Natural killer cell (primary cell): ENCODE data around the gene HHEX. TPM values are rescaled to one million over a fixed set of nuclear protein-coding genes. Genes with fewer than 3 reads are reported as not detected.
A peak's percentile ranks its signal among the peaks of the same experiment; 100 is the strongest.
"Not testable (repeated sequence)": the region's sequence is repeated elsewhere in the genome, so short reads cannot be mapped to it uniquely, and the experiment has no call there.

ENCODE experiments used
- ATAC-seq, 3 donors: fragments of 150-1000 bp in 2 of 3; fragments of 200-7000 bp in 1 of 3; cut with Tn5 transposase; 1 replicate in 1 of 3; 2 replicates in 2 of 3; pipeline ENCODE4 v1.10.0; 2021; ENCODE audit warnings: mild to moderate bottlenecking in 2 of 3, moderate library complexity in 2 of 3
- DNase-seq, 2 donors: peaks; one replicate each; pipeline versions ENCODE4 v3.0.0 to v3.0.0-alpha.2; 2013 to 2021; ENCODE audit warnings: mixed read lengths in 1 of 2
- H3K27ac ChIP-seq: one replicate; pipeline ENCODE4 v1.5.1; 2013; ENCODE audit warnings: mild to moderate bottlenecking, low read length
- H3K27me3 ChIP-seq: one replicate; pipeline ENCODE4 v1.6.1; 2013; ENCODE audit warnings: low read length; ENCODE audit not compliant: control insufficient read depth, insufficient read depth
- H3K36me3 ChIP-seq: one replicate; pipeline ENCODE4 v1.6.1; 2013; ENCODE audit warnings: low read length; ENCODE audit not compliant: control insufficient read depth, insufficient read depth
- H3K4me1 ChIP-seq: one replicate; pipeline ENCODE4 v1.6.1; 2013; ENCODE audit warnings: low read length; ENCODE audit not compliant: control insufficient read depth, insufficient read depth
- H3K4me3 ChIP-seq: one replicate; pipeline ENCODE4 v1.5.1; 2013; ENCODE audit warnings: low read length
- H3K9me3 ChIP-seq: one replicate; pipeline ENCODE4 v1.6.1; 2013; ENCODE audit warnings: low read length; ENCODE audit not compliant: control insufficient read depth, insufficient read depth
- H3K27ac Mint-ChIP-seq, 2 donors: one replicate each; pipeline ENCODE4 v1.8.0; 2022; ENCODE audit warnings: mild to moderate bottlenecking in 2 of 2, mixed read lengths in 2 of 2, moderate library complexity in 1 of 2
- H3K27me3 Mint-ChIP-seq, 2 donors: one replicate each; pipeline ENCODE4 v1.8.0; 2022; ENCODE audit warnings: low read depth in 2 of 2, mixed read lengths in 2 of 2
- H3K36me3 Mint-ChIP-seq: one replicate; pipeline ENCODE4 v1.8.0; 2022; ENCODE audit warnings: mixed read lengths
- H3K4me1 Mint-ChIP-seq, 2 donors: one replicate each; pipeline ENCODE4 v1.8.0; 2022; ENCODE audit warnings: mixed read lengths in 2 of 2
- H3K4me3 Mint-ChIP-seq: one replicate; pipeline ENCODE4 v1.8.0; 2022; ENCODE audit warnings: mild to moderate bottlenecking, moderate library complexity, mixed read lengths
- H3K9me3 Mint-ChIP-seq, 2 donors: one replicate each; pipeline ENCODE4 v1.8.0; 2022; ENCODE audit warnings: mixed read lengths in 2 of 2
- CTCF ChIP-seq: fragments of 200-600 bp; IDR thresholded peaks from one replicate; pipeline ENCODE4 v1.8.0; 2022; ENCODE audit warnings: antibody characterized with exemption
- WGBS: methylation state at CpG from one replicate; pipeline ENCODE4 v1.1.7; 2013; ENCODE audit warnings: missing lambda C conversion rate; ENCODE audit not compliant: insufficient coverage; 5-methylcytosine and 5-hydroxymethylcytosine counted together
- intact Hi-C: fragments of 100-400 bp; cut with micrococcal nuclease; formaldehyde crosslinking; loops from one replicate; pipeline ENCODE4 v1.14.2; 2022
- total RNA-seq, 4 donors: library from RNA; stranded (reverse); fragments of 120-200 nt in 1 of 4; gene quantifications; one replicate each; pipeline versions ENCODE4 v1.2.3 to v1.2.4, GENCODE V29; 2013 to 2022

The HHEX gene
- total RNA-seq, 3 donors from 2014 or later (not counting 1 experiment from before 2014, with no cell fraction given) = 19.5 to 24.0 (median 20.3) TPM

- Histone ChIP-seq H3K36me3 (no peaks in the 10 kb centered on the region), H3K27ac (no peak overlapping the region), H3K4me3 (no peak overlapping the region), H3K4me1 (no peaks in the 10 kb centered on the region), H3K9me3 (no peaks in the 10 kb centered on the region), H3K27me3 (no peaks in the 10 kb centered on the region)
- Mint-ChIP-seq H3K9me3 (no peaks in the 10 kb centered on the region), H3K36me3 (no peaks in the 10 kb centered on the region), H3K27ac (no peak overlapping the region), H3K27me3 (peaks cover 5 to 10% of the 10 kb centered on the region in 2 donors), H3K4me3 (no peak overlapping the region), H3K4me1 (no peaks in the 10 kb centered on the region)
- WGBS = 76% methylated on average over 3 of the region's 3 CpGs
- intact Hi-C loops = no loop called here
- TF ChIP-seq CTCF = no peak
- ATAC-seq (no peak), DNase-seq (no peak)
These were observed 46.2 kb downstream of the HHEX start for GRCh38 chr10:92735938-92736337.

- Histone ChIP-seq H3K27me3 (no peaks in the 10 kb centered on the region), H3K36me3 (no peaks in the 10 kb centered on the region), H3K27ac (no peak overlapping the region), H3K4me3 (no peak overlapping the region), H3K9me3 (no peaks in the 10 kb centered on the region), H3K4me1 (peaks cover 6% of the 10 kb centered on the region)
- no peaks in the 10 kb centered on the region for H3K36me3 Mint-ChIP-seq
- WGBS = 90% methylated on average over 7 of the region's 7 CpGs
- ATAC-seq = no peak
- H3K9me3 Mint-ChIP-seq = no peaks in the 10 kb centered on the region
- no peak overlapping the region for H3K4me3 Mint-ChIP-seq
- intact Hi-C loops = no loop called here
- DNase-seq = no peak
- peaks cover 7 to 8% of the 10 kb centered on the region in 2 donors for H3K27me3 Mint-ChIP-seq
- no peak for TF ChIP-seq CTCF
- peaks cover 5 to 6% of the 10 kb centered on the region in 2 donors for H3K4me1 Mint-ChIP-seq
- H3K27ac Mint-ChIP-seq = no peak overlapping the region
These were observed 47.7 kb downstream of the HHEX start for GRCh38 chr10:92737484-92737883.

- Mint-ChIP-seq H3K9me3 (no peaks in the 10 kb centered on the region), H3K36me3 (no peaks in the 10 kb centered on the region), H3K4me1 (peaks cover 21 to 26% of the 10 kb centered on the region in 2 donors), H3K27ac (no peak overlapping the region), H3K4me3 (no peak overlapping the region), H3K27me3 (peaks cover 7 to 8% of the 10 kb centered on the region in 2 donors)
- intact Hi-C loops = no loop called here
- Histone ChIP-seq H3K4me1 (peaks cover 22% of the 10 kb centered on the region), H3K27ac (no peak overlapping the region), H3K36me3 (no peaks in the 10 kb centered on the region), H3K27me3 (no peaks in the 10 kb centered on the region), H3K9me3 (no peaks in the 10 kb centered on the region), H3K4me3 (no peak overlapping the region)
- WGBS = 92% methylated on average over 3 of the region's 3 CpGs
- no peak for DNase-seq
- no peak for ATAC-seq
- TF ChIP-seq CTCF = no peak
These were observed 51.0 kb downstream of the HHEX start for GRCh38 chr10:92740762-92741161.

- not testable (repeated sequence) for H3K27ac ChIP-seq
These were observed 52.0 kb downstream of the HHEX start for GRCh38 chr10:92741741-92742140.

More at GRCh38 chr10:92741741-92742140, 52.0 kb downstream of the HHEX start:
- H3K9me3 Mint-ChIP-seq, H3K36me3 Mint-ChIP-seq, H3K9me3 ChIP-seq, H3K4me3 Mint-ChIP-seq, H3K4me3 ChIP-seq, DNase-seq, H3K27me3 ChIP-seq, H3K36me3 ChIP-seq, intact Hi-C loops, ATAC-seq, H3K27me3 Mint-ChIP-seq: not testable (repeated sequence)
- H3K4me1 Mint-ChIP-seq = peaks cover 24 to 28% of the 10 kb centered on the region in 2 donors
- H3K4me1 ChIP-seq = peaks cover 24% of the 10 kb centered on the region
- peak overlapping the region in 1 of 2 donors; percentile 35 for H3K27ac Mint-ChIP-seq
- WGBS = 81% methylated on average over 3 of the region's 4 CpGs
